Right renal pelvis (tissue), 4 donors: ENCODE results near the gene CATSPERZ. TPM values are rescaled to one million over a fixed set of nuclear protein-coding genes. Genes with fewer than 3 reads are reported as not detected.

Experiments used
- DNase-seq, 4 donors: peaks; one replicate each; pipeline ENCODE4 v3.0.0-alpha.2; 2013; ENCODE audit warnings: low read depth in 4 of 4, low spot score in 3 of 4, missing footprints in 1 of 4
- polyA plus RNA-seq, 4 donors: library from polyadenylated mRNA; unstranded; fragments of 120-200 nt; gene quantifications; one replicate each; pipeline ENCODE4 v1.2.1, GENCODE V29; 2013; ENCODE audit not compliant: insufficient read length in 4 of 4

Gene CATSPERZ
- polyA plus RNA-seq, 4 donors: 0.29 TPM; not detected in 3

- DNase-seq: no peak
Measured at GRCh38 chr11:64263021-64263946, 36.9 kb upstream of the CATSPERZ start.

DNA sequence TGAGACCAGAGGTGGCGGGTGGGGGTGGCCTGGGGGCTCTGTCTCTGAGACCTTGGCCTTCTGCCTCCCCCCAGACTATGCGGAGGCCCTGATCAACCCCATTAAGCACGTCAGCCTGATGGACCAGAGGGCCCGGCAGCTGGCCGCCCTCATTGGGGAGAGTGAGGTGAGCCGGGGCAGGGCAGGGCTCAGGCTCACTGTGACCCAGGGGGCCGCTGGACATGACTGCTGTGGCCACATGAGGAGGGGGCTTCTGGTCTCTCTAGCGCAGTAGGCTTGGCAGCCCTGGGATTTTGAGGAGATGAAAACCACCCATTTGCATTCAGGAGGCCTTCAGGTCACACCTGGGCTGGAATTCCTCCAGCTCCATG is 36.2 kb upstream of the CATSPERZ start:
- no peak for DNase-seq

GRCh38 chr11:64264371-64264852 is 35.7 kb upstream of the CATSPERZ start:
- no peak for DNase-seq

DNA sequence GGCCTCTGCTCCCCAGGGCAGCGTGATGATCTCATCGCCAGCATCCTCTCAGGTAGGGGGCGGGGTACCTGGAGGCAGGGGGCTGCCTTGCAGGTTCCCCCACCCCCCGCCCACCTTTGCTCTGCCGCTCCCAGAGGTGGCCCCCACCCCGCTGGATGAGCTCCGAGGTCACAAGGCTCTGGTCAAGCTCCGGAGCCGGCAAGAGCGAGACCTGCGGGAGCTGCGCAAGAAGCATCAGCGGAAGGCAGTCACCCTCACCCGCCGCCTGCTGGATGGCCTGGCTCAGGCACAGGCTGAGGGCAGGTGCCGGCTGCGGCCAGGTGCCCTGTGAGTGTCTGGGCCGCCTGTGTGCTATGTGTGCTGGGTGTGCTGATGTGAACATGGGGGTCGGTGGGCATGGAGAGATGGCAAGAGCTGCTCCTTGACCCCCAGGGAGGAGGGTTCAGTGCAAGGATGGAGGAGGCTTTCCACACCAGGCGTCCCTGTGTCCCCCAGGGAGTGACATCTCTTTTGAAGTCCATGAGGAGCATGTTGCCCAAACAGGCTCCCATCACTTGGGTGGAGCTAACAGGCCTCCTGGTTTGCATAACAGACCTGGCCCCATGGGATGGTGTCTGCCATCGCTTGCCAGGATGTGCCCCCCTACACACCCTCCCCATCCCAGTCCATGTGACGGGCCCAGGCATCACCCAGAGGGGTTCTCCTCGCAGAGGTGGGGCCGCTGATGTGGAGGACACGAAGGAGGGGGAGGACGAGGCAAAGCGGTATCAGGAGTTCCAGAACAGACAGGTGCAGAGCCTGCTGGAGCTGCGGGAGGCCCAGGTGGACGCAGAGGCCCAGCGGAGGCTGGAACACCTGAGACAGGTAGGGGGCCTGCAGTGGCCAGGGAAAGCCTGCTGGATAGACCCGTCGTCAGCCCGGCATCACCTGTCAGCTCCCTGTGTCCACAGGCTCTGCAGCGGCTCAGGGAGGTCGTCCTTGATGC is 34.7 kb upstream of the CATSPERZ start:
- DNase-seq: no peak

DNA sequence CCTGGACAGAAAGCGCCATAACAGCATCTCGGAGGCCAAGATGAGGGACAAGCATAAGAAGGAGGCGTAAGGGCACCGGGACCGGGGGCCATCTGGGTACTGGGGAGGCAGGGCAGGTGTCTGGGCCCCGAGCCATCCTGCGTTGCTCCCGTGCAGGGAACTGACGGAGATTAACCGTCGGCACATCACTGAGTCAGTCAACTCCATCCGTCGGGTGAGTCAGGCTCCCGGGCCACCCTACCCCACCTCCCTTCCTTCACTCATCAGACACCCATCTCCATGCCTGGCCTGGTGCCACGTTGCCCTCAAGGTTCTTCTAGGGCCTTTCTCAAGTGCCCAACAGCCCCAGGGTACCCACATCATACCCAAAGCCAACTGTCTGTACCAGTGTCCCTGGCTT is 33.8 kb upstream of the CATSPERZ start:
- no peak for DNase-seq

- no peak for DNase-seq
Measured at GRCh38 chr11:64267207-64267945, 32.8 kb upstream of the CATSPERZ start.

DNA sequence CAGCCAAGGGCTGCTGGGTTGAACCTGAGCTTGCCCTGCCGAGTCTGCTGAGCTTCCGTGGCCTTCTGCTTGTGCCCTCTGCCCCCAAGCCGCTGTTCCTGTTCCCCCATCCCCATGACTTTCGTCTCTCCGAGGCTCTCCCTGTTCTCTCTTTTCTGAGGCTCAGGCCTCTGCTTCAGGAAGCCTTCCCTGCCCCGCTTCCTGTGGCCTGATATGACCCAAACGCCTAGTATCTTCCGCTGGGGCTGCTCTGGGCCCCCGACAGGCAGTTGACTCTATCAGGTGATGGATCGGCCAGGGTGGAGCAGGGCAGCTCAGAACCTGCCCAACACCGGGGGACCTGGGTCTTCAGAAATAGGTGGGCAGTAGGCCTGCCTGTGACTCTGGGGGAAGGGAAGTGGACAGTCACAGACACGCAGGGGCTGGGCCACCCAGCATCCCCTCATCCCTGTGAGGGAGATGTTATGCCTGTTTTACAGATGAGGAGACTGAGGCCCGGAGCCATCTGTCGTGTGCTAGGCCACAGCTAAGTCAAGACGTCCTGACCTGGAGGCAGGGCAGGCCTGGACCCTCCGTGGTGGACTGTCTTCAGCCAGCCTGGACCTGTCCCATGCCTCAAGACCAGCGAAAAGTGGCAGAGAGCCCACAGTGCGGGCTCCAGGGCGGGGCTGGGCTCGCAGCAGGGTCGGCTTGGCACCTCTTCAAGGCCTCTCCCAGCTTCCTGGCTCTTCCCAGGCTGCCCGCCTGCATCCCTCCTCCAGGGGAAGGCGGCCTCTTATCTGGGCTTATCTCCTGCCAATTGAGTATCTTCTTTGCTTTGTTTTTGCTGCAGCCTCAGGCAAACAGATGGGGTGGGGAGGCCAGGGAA is 31.9 kb upstream of the CATSPERZ start:
- no peak for DNase-seq

DNA sequence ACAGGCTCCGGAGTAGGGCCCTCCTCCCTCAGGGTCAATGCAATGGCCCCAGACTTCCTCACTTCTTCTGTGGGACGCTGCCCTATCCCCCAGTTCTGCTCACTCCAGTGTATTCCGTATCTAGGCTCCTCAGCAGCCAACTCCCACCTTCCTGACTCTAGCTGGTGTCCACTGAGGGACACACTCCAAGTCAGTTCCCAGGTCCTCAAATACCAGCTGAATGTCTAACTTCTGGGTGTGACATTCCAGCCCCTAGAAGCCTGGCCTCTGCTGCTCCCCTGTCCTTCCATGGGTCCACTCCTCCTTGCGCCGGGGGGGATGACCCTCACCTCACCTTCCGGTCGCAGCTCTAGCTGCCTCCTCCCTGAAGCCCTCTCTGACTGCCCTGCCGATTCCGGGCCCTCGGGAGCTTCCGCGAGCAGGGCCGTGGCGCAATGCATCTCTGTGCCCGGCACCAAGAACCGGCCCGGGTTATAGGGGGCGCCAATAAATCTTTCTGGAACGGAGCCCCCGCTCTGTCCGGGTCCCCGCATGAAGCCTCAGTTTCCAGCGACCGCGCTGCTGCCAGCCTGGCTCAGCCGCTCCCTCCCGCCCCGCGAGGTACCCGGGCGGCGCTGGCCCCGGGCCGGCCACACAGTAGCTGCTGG is 31.1 kb upstream of the CATSPERZ start:
- no peak for DNase-seq

- peak; percentile 98 to 99 (median 98) for DNase-seq
Measured at GRCh38 chr11:64269540-64270220, 30.5 kb upstream of the CATSPERZ start.

DNA sequence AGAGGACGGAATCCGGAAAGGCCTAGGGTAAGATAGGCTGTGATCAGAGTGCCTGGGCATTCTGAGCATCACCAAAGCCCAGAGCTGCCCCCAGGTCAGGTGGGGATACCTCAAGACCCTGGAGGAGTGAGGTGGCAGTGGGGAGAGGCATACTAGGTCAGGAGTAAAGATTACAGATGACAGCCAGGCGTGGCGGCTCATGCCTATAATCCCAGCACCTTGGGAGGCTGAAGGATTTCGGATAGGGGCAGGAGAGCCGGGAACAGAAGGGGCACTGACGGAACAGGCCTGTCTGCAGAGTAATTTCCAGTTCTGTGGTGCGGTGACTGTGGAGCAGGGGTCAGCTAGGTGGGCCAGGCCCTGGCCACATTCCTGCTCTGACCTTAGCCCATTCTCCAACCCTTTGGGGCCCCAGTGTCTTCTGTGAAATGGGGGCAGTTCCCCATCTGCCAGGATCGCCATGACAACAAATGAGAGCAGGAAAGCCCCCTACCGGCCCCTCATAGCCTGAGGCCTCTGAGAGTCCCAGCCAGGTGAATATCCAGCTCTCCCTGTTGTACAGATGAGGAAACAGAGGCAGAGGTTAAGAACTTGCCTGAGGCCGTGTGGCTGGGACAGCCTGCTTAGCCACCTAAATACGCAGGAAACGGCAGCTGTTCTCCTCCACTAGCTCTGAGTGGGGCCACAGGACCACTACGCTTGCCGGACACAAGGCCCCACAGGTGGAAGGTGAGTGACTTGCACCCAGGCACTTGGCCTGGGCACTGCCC is 24.9 kb upstream of the CATSPERZ start:
- DNase-seq: no peak

- DNase-seq: no peak
Measured at GRCh38 chr11:64275841-64276240, 24.3 kb upstream of the CATSPERZ start.

DNA sequence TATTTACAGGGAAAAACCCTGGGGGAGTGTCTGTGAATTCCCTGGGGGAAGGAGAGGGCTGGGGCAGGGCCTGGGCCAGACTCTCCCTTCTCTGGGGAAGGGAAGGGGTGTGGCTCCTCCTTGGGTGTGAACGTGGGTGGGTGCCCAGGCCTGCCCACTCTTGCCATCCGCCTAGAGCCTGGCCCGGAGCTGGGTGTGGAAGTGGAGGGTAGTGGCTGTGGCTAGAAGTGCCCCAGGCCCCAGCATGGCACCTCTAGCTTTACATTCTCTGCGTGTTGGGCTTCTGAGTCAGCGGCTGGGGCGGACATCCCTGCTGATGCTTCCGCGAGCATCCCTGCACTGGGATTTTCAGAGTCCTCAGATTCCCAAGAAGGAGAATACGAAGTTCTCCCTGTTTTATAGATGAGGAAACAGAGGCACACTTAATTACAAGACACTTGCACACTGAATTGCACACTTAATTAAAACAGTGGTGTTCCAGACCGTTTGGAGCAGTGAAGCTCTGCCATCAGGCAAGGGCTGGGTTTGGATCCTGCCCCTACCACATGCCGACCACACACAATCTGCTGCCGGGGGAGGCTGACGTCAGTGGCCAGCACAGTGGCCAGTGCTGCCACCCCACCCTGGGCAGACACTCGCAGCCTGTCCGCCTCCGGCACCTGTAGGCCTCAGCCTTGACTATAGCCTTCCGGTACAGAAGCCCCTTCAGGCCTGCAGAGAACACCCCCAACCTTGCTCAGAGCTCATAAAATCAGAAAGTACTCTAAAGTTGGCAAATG is 23.3 kb upstream of the CATSPERZ start:
- DNase-seq: no peak

- DNase-seq: no peak
Measured at GRCh38 chr11:64278576-64279190, 21.5 kb upstream of the CATSPERZ start.

DNA sequence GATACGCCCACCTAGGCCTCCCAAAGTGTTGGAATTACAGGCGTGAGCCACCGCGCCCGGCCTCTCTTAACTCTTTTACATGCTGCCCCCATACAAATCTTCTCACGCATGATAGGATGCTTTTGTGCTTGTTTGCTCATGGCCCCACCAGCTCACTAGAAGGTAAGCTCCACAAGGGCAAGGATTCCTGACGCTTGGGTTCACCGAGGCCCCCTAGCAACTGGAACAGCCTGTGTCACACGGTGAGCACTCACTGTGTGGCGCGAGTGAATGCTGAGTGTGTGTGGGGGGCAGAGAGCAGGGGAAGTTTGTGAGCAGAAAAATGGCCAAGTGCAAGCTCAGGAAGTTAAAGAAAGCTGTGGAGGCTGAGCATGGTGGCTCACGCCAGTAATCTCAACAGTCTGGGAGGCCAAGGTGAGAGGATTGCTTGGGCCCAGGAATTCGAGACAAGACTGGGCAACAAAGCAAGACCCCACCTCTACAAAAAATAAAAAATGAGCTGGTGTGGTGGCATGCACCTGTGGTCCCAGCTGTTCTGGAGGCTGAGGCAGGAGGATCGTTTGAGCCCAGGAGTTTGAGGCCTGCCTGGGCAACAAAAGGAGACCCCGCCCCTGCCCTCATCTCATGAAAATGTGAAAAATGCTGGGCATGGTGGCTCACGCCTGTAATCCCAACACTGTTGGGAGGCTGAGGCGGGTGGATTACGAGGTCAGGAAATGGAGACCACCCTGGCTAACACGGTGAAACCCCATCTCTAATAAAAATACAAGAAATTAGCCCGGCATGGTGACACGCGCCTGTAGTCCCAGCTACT is 18.0 kb upstream of the CATSPERZ start:
- DNase-seq: no peak

DNA sequence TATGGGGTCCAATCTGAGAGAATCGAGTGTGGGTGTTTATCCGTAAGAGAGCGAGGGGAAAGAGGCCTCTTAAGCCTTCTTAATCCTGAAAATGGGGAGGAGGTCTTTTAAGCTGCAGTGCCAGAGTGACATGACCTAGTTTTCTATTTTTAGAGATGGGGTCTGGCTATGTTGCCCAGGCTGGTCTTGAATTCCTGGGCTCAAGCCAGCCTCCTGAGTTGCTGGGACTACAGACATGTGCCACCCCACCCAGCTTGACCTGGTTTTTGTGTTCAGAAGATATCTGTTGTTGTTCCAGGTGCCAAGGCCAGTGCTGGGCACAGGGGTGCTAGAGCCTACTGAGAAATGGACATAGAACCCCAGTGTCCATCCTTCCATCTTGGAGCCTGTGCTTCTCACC is 17.1 kb upstream of the CATSPERZ start:
- no peak for DNase-seq
